Tibial artery (tissue), 4 donors: Measurements from ENCODE around the gene DPYSL5.

ENCODE experiments used
- DNase-seq, 2 donors: peaks; one replicate each; pipeline ENCODE4 v3.0.0-alpha.2; 2019
- H3K27ac ChIP-seq, 2 donors: fragments of 200-600 bp; sonication (generic) in 1 of 2; 1 replicate in 1 of 2; 2 replicates in 1 of 2; pipeline ENCODE4 v1.5.1; 2018 to 2019; ENCODE audit warnings: mild to moderate bottlenecking in 1 of 2
- H3K27me3 ChIP-seq, 2 donors: fragments of 200-600 bp; sonication (generic) in 1 of 2; one replicate each; pipeline versions ENCODE4 v1.5.1 to v1.6.0; 2016 to 2019
- H3K36me3 ChIP-seq, 3 donors: fragments of 200-600 bp; sonication (generic) in 2 of 3; one replicate each; pipeline ENCODE4 v1.5.1; 2016 to 2019; ENCODE audit warnings: mild to moderate bottlenecking in 2 of 3
- H3K4me1 ChIP-seq, 4 donors: fragments of 200-600 bp; sonication (generic) in 2 of 4; 1 replicate in 3 of 4; 2 replicates in 1 of 4; pipeline ENCODE4 v1.5.1; 2016 to 2019
- H3K4me3 ChIP-seq, 2 donors: fragments of 200-600 bp; sonication (generic) in 1 of 2; 1 replicate in 1 of 2; 2 replicates in 1 of 2; pipeline ENCODE4 v1.5.1; 2018 to 2019; ENCODE audit warnings: mild to moderate bottlenecking in 2 of 2
- H3K9me3 ChIP-seq, 3 donors: fragments of 200-600 bp; sonication (generic) in 1 of 3; one replicate each; pipeline ENCODE4 v1.5.1; 2016 to 2019
- CTCF ChIP-seq, 2 experiments: fragments of 200-600 bp in 1 of 2; fragments of 450-650 bp in 1 of 2; IDR thresholded peaks; one replicate each; pipeline ENCODE4 v1.5.1; 2017 to 2019; ENCODE audit warnings: antibody characterized with exemption in 2 of 2, mild to moderate bottlenecking in 1 of 2, moderate library complexity in 1 of 2
- intact Hi-C: fragments of 100-400 bp; cut with DNase I; formaldehyde crosslinking; loops from one replicate; pipeline ENCODE4 v1.15.0; 2023; ENCODE audit warnings: low total_unique reads

DPYSL5 gene

GRCh38 chr2:26991717-26992116 lies 143.8 kb downstream of the DPYSL5 start:
- Histone ChIP-seq H3K4me3 (no peak overlapping the region), H3K9me3 (no peaks in the 10 kb centered on the region), H3K36me3 (no peaks in the 10 kb centered on the region), H3K27me3 (no peaks in the 10 kb centered on the region), H3K4me1 (no peaks in the 10 kb centered on the region), H3K27ac (no peak overlapping the region)
- no peak for TF ChIP-seq CTCF (IDR thresholded peaks at IDR 0.05)
- intact Hi-C loops: no loop called here
- no peak for DNase-seq

GRCh38 chr2:26993768-26994167 lies 145.8 kb downstream of the DPYSL5 start:
- H3K27me3 ChIP-seq: no peaks in the 10 kb centered on the region
- H3K27ac ChIP-seq: no peak overlapping the region
- DNase-seq: no peak
- TF ChIP-seq CTCF (IDR thresholded peaks at IDR 0.05): no peak
- intact Hi-C loops: no loop called here
- H3K36me3 ChIP-seq: no peaks in the 10 kb centered on the region
- no peak overlapping the region for H3K4me3 ChIP-seq
- no peaks in the 10 kb centered on the region for H3K9me3 ChIP-seq
- no peaks in the 10 kb centered on the region for H3K4me1 ChIP-seq

GRCh38 chr2:26994983-26995382 lies 147.1 kb downstream of the DPYSL5 start:
- DNase-seq: no peak
- no peaks in the 10 kb centered on the region for H3K4me1 ChIP-seq
- H3K36me3 ChIP-seq: no peaks in the 10 kb centered on the region
- no peaks in the 10 kb centered on the region for H3K27me3 ChIP-seq
- no peak for TF ChIP-seq CTCF (IDR thresholded peaks at IDR 0.05)
- H3K27ac ChIP-seq: no peak overlapping the region
- intact Hi-C loops: no loop called here
- H3K4me3 ChIP-seq: no peak overlapping the region
- no peaks in the 10 kb centered on the region for H3K9me3 ChIP-seq

- intact Hi-C loops: no loop called here
- Histone ChIP-seq H3K4me3 (no peak overlapping the region), H3K4me1 (no peaks in the 10 kb centered on the region), H3K27me3 (no peaks in the 10 kb centered on the region), H3K9me3 (no peaks in the 10 kb centered on the region), H3K36me3 (no peaks in the 10 kb centered on the region), H3K27ac (no peak overlapping the region)
- no peak for DNase-seq
- no peak for TF ChIP-seq CTCF (IDR thresholded peaks at IDR 0.05)
Measured at GRCh38 chr2:26997394-26997793, 149.5 kb downstream of the DPYSL5 start.

GRCh38 chr2:26998323-26998722 lies 150.4 kb downstream of the DPYSL5 start:
- TF ChIP-seq CTCF (IDR thresholded peaks at IDR 0.05): no peak
- H3K27me3 ChIP-seq: no peaks in the 10 kb centered on the region
- no peak overlapping the region for H3K4me3 ChIP-seq
- H3K4me1 ChIP-seq: no peaks in the 10 kb centered on the region
- H3K27ac ChIP-seq: no peak overlapping the region
- H3K9me3 ChIP-seq: no peaks in the 10 kb centered on the region
- H3K36me3 ChIP-seq: no peaks in the 10 kb centered on the region
- DNase-seq: no peak
- intact Hi-C loops: no loop called here
